Measurements from ENCODE around the gene TMCC3. TPM values are rescaled to one million over a fixed set of nuclear protein-coding genes. Genes with fewer than 3 reads are reported as not detected.
A peak's percentile ranks its signal among the peaks of the same experiment; 100 is the strongest.
"Not testable (repeated sequence)": the region's sequence is repeated elsewhere in the genome, so short reads cannot be mapped to it uniquely, and the experiment has no call there.

Gene TMCC3
- total and polyA plus RNA-seq, 3 experiments from 2014 or later, result 0.18 to 0.41 (median 0.18) TPM

DNA sequence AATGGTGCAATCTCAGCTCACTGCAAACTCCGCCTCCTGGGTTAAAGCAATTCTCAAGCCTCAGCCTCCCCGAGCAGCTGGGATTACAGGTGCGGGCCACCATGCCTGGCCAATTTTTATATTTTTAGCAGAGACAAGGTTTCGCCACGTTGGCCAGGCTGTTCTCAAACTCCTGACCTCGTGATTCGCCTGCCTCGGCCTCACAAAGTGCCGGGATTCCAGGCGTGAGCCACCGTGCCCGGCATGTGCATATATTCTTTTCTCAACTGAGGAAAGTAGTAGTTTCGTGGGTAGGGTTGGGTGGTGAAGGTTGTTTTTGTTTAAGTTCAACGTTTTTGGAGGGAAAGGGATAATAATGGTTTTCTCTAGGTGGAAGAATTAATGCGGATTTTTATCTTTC is 96.5 kb downstream of the TMCC3 start:
- no peak overlapping the region for H3K4me3 ChIP-seq (ENCODE audit: low read length)
- H3K27me3 ChIP-seq (ENCODE audit: insufficient read depth, low read length, poor library complexity, severe bottlenecking), result no peaks in the 10 kb centered on the region
- ChIA-PET CTCF (no interaction called here), POLR2A (no interaction called here)
- H3K27me3 Mint-ChIP-seq, result peaks cover 6 to 32% of the 10 kb centered on the region in 2 donors
- H3K9me3 Mint-ChIP-seq, result peaks cover 0 to 4% (median 2%) of the 10 kb centered on the region in 5 donors
- no peaks in the 10 kb centered on the region for H3K4me1 Mint-ChIP-seq
- H3K27ac ChIP-seq (ENCODE audit: low read depth, low read length), result no peak overlapping the region
- H3K36me3 Mint-ChIP-seq, result peaks cover 0 to 2% (median 0%) of the 10 kb centered on the region in 3 donors
- no peaks in the 10 kb centered on the region for H3K9me3 ChIP-seq (ENCODE audit: low read length)
- H3K4me1 ChIP-seq (ENCODE audit: insufficient read depth, low read length), result no peaks in the 10 kb centered on the region
- no peak overlapping the region for H3K4me3 Mint-ChIP-seq
- no peak for DNase-seq
- no peak overlapping the region for H3K27ac Mint-ChIP-seq
- no peaks in the 10 kb centered on the region for H3K36me3 ChIP-seq (ENCODE audit: insufficient read depth, low read length)

DNA sequence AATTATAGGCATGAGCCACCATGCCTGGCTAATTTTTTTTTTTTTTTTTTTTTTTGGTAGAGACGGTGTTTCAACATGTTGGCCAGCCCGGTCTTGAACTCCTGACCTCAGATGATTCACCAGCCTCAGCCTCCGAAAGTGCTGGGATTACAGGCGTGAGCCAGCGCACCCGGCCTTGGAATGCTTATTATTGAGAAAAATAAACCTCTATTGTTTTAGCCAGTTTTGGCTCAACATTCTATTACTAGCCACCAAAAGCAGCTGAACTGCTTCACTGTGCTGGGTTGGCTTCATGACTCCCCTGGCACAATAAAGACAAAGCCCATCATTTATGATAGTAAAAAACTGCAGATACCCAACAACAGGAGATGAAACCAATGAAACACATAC is 97.2 kb downstream of the TMCC3 start:
- Histone ChIP-seq H3K4me1 (ENCODE audit: insufficient read depth, low read length) (no peaks in the 10 kb centered on the region), H3K9me3 (ENCODE audit: low read length) (no peaks in the 10 kb centered on the region), H3K36me3 (ENCODE audit: insufficient read depth, low read length) (no peaks in the 10 kb centered on the region), H3K27ac (ENCODE audit: low read depth, low read length) (no peak overlapping the region), H3K27me3 (ENCODE audit: insufficient read depth, low read length, poor library complexity, severe bottlenecking) (no peaks in the 10 kb centered on the region), H3K4me3 (ENCODE audit: low read length) (no peak overlapping the region)
- ChIA-PET POLR2A (no interaction called here), CTCF (no interaction called here)
- Mint-ChIP-seq H3K9me3 (peaks cover 4 to 10% (median 8%) of the 10 kb centered on the region in 5 donors), H3K36me3 (peaks cover 0 to 2% (median 2%) of the 10 kb centered on the region in 3 donors), H3K27ac (no peak overlapping the region), H3K4me3 (no peak overlapping the region), H3K27me3 (peaks cover 8 to 27% of the 10 kb centered on the region in 2 donors), H3K4me1 (no peaks in the 10 kb centered on the region)
- no peak for DNase-seq

DNA sequence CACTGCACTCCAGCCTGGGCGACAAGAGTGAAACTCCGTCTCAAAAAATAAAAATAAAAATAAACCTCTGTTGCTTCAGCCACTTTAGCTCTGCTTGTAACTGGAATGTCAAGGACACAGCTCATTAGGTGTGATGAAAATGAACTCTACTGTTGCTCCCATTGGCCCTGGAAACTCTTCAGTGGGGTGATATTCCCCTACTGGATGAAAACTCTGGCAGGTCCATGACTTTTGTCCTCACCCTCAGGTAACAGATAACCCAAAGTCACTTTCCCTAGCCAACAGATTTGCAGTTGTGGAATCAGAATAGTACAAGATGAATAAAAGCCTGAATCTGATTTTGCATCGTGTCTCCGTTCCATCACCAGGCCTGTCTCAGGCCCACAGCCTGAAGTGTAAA is 98.5 kb downstream of the TMCC3 start:
- Histone ChIP-seq H3K4me3 (ENCODE audit: low read length) (no peak overlapping the region), H3K36me3 (ENCODE audit: insufficient read depth, low read length) (no peaks in the 10 kb centered on the region), H3K9me3 (ENCODE audit: low read length) (peaks cover 5% of the 10 kb centered on the region), H3K27me3 (ENCODE audit: insufficient read depth, low read length, poor library complexity, severe bottlenecking) (no peaks in the 10 kb centered on the region), H3K4me1 (ENCODE audit: insufficient read depth, low read length) (no peaks in the 10 kb centered on the region), H3K27ac (ENCODE audit: low read depth, low read length) (no peak overlapping the region)
- ChIA-PET POLR2A (no interaction called here), CTCF (no interaction called here)
- H3K36me3 Mint-ChIP-seq, result peaks cover 0 to 11% (median 6%) of the 10 kb centered on the region in 3 donors
- H3K27me3 Mint-ChIP-seq, result peaks cover 7 to 16% of the 10 kb centered on the region in 2 donors
- H3K9me3 Mint-ChIP-seq, result peaks cover 17 to 23% (median 21%) of the 10 kb centered on the region in 5 donors
- H3K4me3 Mint-ChIP-seq, result no peak overlapping the region
- H3K27ac Mint-ChIP-seq, result no peak overlapping the region
- no peaks in the 10 kb centered on the region for H3K4me1 Mint-ChIP-seq
- DNase-seq, result no peak

DNA sequence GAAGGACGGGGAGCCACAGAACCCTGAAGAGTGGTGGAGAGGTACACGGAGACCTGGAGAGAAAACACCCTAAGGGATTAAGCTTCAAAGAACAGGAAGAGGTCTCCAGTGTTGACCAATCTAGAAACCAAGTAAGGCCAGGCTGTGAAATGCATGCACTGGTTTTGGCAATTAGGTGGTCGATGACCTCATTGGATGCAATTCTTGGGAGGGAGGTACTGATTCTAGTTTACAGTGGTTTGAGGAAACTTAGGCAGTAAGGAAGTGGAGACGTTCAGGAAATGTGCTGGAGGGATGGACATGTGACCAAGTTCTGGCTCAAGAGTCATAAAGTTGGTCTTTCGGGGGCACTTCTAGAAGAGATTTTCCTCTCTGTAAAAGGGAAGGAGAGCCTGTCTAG is 99.4 kb downstream of the TMCC3 start:
- Histone ChIP-seq H3K4me1 (ENCODE audit: insufficient read depth, low read length) (no peaks in the 10 kb centered on the region), H3K27me3 (ENCODE audit: insufficient read depth, low read length, poor library complexity, severe bottlenecking) (no peaks in the 10 kb centered on the region), H3K27ac (ENCODE audit: low read depth, low read length) (no peak overlapping the region), H3K36me3 (ENCODE audit: insufficient read depth, low read length) (no peaks in the 10 kb centered on the region), H3K4me3 (ENCODE audit: low read length) (no peak overlapping the region), H3K9me3 (ENCODE audit: low read length) (peaks cover 5% of the 10 kb centered on the region)
- Mint-ChIP-seq H3K27me3 (peaks cover 9 to 16% of the 10 kb centered on the region in 2 donors), H3K4me1 (no peaks in the 10 kb centered on the region), H3K36me3 (peaks cover 0 to 13% (median 6%) of the 10 kb centered on the region in 3 donors), H3K4me3 (no peak overlapping the region), H3K9me3 (peaks cover 18 to 31% (median 29%) of the 10 kb centered on the region in 5 donors), H3K27ac (no peak overlapping the region)
- ChIA-PET POLR2A (no interaction called here), CTCF (no interaction called here)
- no peak for DNase-seq

DNA sequence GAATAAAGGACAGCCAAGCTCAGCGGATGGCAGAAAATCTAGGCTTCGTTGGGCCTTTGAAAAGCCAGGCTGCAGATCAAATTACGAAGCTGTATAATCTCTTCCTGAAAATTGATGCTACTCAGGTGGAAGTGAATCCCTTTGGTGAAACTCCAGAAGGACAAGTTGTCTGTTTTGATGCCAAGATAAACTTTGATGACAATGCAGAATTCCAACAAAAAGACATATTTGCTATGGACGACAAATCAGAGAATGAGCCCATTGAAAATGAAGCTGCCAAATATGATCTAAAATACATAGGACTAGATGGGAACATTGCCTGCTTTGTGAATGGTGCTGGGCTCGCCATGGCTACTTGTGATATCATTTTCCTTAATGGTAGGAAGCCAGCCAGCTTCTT is 101.5 kb downstream of the TMCC3 start:
- Mint-ChIP-seq H3K9me3 (peaks cover 18 to 42% (median 40%) of the 10 kb centered on the region in 5 donors), H3K27me3 (peaks cover 9 to 10% of the 10 kb centered on the region in 2 donors), H3K36me3 (peaks cover 0 to 23% (median 6%) of the 10 kb centered on the region in 3 donors)
- CTCF ChIA-PET; H3K27ac ChIP-seq (ENCODE audit: low read depth, low read length); H3K36me3 ChIP-seq (ENCODE audit: insufficient read depth, low read length); H3K4me1 ChIP-seq (ENCODE audit: insufficient read depth, low read length); H3K27ac Mint-ChIP-seq; H3K27me3 ChIP-seq (ENCODE audit: insufficient read depth, low read length, poor library complexity, severe bottlenecking); H3K4me3 Mint-ChIP-seq; DNase-seq; POLR2A ChIA-PET; H3K9me3 ChIP-seq (ENCODE audit: low read length); H3K4me3 ChIP-seq (ENCODE audit: low read length); H3K4me1 Mint-ChIP-seq: not testable (repeated sequence)

DNA sequence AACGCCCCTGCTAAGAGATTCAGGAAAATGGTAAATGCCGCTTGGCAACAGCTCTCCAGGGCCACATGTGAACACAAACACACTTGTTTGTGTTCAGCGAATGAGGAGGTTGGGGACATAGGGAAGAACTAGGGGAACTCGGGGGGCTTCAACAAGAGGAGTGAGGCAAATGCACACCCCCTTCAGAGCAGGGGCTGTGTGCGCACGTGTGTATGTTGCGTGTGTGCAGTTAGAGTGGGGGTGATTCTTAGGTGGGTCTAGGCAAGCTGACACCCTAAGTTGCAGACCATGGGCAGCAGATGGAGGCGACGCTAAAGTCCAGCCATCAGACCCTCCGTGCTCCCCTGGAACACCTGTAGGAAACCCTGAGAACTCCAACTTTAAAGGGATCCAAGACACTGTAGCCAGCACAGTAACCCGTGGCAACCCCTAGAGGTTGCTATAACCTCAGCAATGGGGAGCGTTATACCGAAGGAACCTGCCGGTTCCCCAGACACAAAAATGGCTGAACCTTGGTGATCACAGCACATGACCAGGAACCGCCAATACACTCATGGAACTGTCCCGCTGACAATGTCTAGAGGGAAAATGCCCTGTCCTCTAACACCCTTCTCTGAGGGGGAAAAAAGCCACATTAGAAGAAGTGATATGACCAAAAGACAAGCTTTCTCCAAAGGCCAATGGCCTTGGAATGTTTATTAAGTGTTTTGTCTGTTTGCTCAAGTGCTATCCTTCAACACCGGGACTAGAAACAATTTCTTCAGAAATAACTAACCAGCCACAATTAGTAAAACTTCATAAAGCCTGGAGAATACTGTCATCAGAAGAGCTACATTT is 104.2 kb downstream of the TMCC3 start:
- peaks cover 18 to 42% (median 40%) of the 10 kb centered on the region in 5 donors for H3K9me3 Mint-ChIP-seq
- H3K27ac ChIP-seq (ENCODE audit: low read depth, low read length), result no peak overlapping the region
- H3K27me3 Mint-ChIP-seq, result peaks cover 3 to 14% of the 10 kb centered on the region in 2 donors
- H3K4me1 ChIP-seq (ENCODE audit: insufficient read depth, low read length), result no peaks in the 10 kb centered on the region
- no peak overlapping the region for H3K4me3 ChIP-seq (ENCODE audit: low read length)
- H3K36me3 Mint-ChIP-seq, result peaks cover 0 to 23% (median 6%) of the 10 kb centered on the region in 3 donors
- no peaks in the 10 kb centered on the region for H3K36me3 ChIP-seq (ENCODE audit: insufficient read depth, low read length)
- H3K27me3 ChIP-seq (ENCODE audit: insufficient read depth, low read length, poor library complexity, severe bottlenecking), result no peaks in the 10 kb centered on the region
- no peak overlapping the region for H3K4me3 Mint-ChIP-seq
- peak overlapping the region in 1 of 8 donors; percentile 32 for H3K27ac Mint-ChIP-seq
- POLR2A ChIA-PET, result no interaction called here
- H3K4me1 Mint-ChIP-seq, result no peaks in the 10 kb centered on the region
- peaks cover 5% of the 10 kb centered on the region for H3K9me3 ChIP-seq (ENCODE audit: low read length)
- DNase-seq, result no peak
- CTCF ChIA-PET, result no interaction called here

DNA sequence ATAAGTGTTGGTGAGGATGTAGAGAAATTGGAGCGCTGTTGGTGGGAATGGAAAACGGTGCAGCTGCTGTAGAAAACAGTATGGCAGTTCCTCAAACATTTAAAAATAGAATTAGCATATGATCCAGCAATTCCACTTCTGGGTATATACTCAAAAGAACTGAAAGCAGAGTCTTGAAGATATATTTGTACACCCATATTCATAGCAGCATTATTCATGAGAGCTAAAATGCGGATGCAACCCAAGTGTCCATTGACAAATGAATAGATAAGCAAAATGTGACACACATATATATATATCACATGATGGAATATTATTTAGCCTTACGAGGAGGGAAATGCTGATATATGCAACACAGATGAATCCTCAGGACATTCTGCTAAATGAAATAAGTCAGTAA is 106.0 kb downstream of the TMCC3 start:
- Histone ChIP-seq H3K4me3 (ENCODE audit: low read length) (no peak overlapping the region), H3K27ac (ENCODE audit: low read depth, low read length) (no peak overlapping the region), H3K9me3 (ENCODE audit: low read length) (peaks cover 5% of the 10 kb centered on the region), H3K4me1 (ENCODE audit: insufficient read depth, low read length) (no peaks in the 10 kb centered on the region), H3K36me3 (ENCODE audit: insufficient read depth, low read length) (no peaks in the 10 kb centered on the region), H3K27me3 (ENCODE audit: insufficient read depth, low read length, poor library complexity, severe bottlenecking) (no peaks in the 10 kb centered on the region)
- no peak overlapping the region for H3K4me3 Mint-ChIP-seq
- ChIA-PET CTCF (no interaction called here), POLR2A (no interaction called here)
- DNase-seq, result no peak
- H3K36me3 Mint-ChIP-seq, result peaks cover 0 to 23% (median 4%) of the 10 kb centered on the region in 3 donors
- H3K4me1 Mint-ChIP-seq, result no peaks in the 10 kb centered on the region
- H3K27me3 Mint-ChIP-seq, result peaks cover 4 to 14% of the 10 kb centered on the region in 2 donors
- peaks cover 18 to 42% (median 40%) of the 10 kb centered on the region in 5 donors for H3K9me3 Mint-ChIP-seq
- H3K27ac Mint-ChIP-seq, result no peak overlapping the region

DNA sequence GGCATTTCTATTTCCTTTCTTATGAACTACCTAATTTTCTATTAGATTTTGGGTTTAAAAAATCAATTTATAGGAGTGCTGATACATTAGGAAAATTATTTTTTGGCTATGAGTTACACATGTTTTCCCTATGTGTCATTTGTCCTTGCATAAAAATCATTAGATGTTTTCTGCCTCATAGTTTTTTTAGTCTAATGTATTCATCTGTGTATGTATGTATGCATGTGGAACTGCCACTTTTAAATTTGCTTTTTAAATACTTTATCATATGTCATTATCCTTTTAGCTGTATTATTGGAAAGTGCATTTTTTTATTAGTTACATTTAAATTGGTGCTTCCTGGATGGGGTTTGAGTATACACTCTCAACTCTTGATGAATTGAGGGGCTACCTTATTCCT is 112.0 kb downstream of the TMCC3 start:
- no peak overlapping the region for H3K4me3 Mint-ChIP-seq
- no peak overlapping the region for H3K4me3 ChIP-seq (ENCODE audit: low read length)
- H3K27me3 ChIP-seq (ENCODE audit: insufficient read depth, low read length, poor library complexity, severe bottlenecking), result no peaks in the 10 kb centered on the region
- H3K4me1 Mint-ChIP-seq, result no peaks in the 10 kb centered on the region
- no peaks in the 10 kb centered on the region for H3K9me3 Mint-ChIP-seq
- ChIA-PET POLR2A (no interaction called here), CTCF (interaction anchor here (1.2 to 1.5 kb wide), 2 partner anchors 11 to 404 kb away, joined by 3 read pairs; no protein-coding TSS in a partner anchor)
- DNase-seq, result no peak
- no peaks in the 10 kb centered on the region for H3K9me3 ChIP-seq (ENCODE audit: low read length)
- H3K36me3 ChIP-seq (ENCODE audit: insufficient read depth, low read length), result no peaks in the 10 kb centered on the region
- no peak overlapping the region for H3K27ac ChIP-seq (ENCODE audit: low read depth, low read length)
- H3K27ac Mint-ChIP-seq, result no peak overlapping the region
- H3K36me3 Mint-ChIP-seq, result no peaks in the 10 kb centered on the region
- H3K4me1 ChIP-seq (ENCODE audit: insufficient read depth, low read length), result no peaks in the 10 kb centered on the region
- H3K27me3 Mint-ChIP-seq, result peaks cover 3 to 4% of the 10 kb centered on the region in 2 donors

Data from CD8-positive, alpha-beta memory T cell (primary cell).